OCI-LY1 (cell line): ENCODE measurements around the gene POU4F2.

Experiments used
- EZH2 ChIP-seq: fragments of 200-600 bp; sonication (generic), shearing (Covaris generic); IDR thresholded peaks from 2 replicates; pipeline ENCODE4 v1.8.0; 2017; ENCODE audit warnings: borderline replicate concordance, mixed run types, mild to moderate bottlenecking, antibody characterized with exemption, low read length, moderate library complexity, mixed read lengths
- TF ChIP-seq, protein P1 (sequence below): fragments of 200-600 bp; sonication (generic), shearing (Covaris generic); IDR thresholded peaks from 2 replicates; pipeline ENCODE4 v1.5.1; 2017; ENCODE audit warnings: mild to moderate bottlenecking, antibody characterized with exemption, low read length, moderate library complexity, mixed read lengths

DNA sequence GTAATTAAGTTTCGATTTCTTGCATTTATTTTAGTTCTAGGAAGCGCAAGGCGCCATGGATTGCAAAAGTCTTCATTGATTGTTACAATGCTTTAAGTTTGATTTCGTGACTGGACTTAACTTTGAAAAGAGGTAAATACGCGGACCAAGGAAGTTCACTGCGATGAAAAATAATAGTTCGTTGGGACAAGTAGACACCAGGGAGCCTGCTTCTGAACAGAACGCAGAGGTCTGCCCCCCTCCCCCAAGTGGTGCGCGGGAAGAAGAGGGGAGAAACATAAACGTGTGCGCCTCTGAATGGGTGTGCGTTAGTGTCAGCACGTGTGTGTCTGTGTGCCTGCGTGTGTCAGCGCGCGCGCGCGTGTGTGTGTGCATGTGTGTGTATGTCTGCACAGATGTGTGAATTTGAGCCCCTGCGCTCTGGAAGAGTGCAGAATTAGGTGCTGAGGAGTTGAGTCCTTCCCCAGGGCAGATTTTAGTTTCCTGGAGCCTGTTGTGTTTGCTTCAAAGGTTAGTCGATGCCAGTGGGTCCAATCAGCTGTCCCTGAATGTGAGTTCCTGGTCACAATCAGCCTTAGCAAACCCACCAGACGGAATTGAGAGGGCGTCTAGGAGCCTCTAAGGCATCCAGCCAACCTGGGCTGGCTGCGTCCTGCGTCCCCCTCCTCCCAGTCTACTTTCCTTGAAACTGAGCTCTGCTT is 5.8 kb upstream of the POU4F2 start:
- TF ChIP-seq, protein P1, sequence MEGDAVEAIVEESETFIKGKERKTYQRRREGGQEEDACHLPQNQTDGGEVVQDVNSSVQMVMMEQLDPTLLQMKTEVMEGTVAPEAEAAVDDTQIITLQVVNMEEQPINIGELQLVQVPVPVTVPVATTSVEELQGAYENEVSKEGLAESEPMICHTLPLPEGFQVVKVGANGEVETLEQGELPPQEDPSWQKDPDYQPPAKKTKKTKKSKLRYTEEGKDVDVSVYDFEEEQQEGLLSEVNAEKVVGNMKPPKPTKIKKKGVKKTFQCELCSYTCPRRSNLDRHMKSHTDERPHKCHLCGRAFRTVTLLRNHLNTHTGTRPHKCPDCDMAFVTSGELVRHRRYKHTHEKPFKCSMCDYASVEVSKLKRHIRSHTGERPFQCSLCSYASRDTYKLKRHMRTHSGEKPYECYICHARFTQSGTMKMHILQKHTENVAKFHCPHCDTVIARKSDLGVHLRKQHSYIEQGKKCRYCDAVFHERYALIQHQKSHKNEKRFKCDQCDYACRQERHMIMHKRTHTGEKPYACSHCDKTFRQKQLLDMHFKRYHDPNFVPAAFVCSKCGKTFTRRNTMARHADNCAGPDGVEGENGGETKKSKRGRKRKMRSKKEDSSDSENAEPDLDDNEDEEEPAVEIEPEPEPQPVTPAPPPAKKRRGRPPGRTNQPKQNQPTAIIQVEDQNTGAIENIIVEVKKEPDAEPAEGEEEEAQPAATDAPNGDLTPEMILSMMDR = no peak
- no peak for TF ChIP-seq EZH2
